Stimulated activated CD8-positive, alpha-beta memory T cell treated with anti-CD3 and anti-CD28 coated beads, Interleukin-15, amount 100 ng/mL, for 4 hours (primary cell): Measurements from ENCODE around the gene MTUS2.

Experiments
- DNase-seq, 2 donors: peaks; one replicate each; pipeline ENCODE4 v3.0.0-alpha.2; 2020; ENCODE audit warnings: low read depth in 2 of 2

The MTUS2 gene

DNA sequence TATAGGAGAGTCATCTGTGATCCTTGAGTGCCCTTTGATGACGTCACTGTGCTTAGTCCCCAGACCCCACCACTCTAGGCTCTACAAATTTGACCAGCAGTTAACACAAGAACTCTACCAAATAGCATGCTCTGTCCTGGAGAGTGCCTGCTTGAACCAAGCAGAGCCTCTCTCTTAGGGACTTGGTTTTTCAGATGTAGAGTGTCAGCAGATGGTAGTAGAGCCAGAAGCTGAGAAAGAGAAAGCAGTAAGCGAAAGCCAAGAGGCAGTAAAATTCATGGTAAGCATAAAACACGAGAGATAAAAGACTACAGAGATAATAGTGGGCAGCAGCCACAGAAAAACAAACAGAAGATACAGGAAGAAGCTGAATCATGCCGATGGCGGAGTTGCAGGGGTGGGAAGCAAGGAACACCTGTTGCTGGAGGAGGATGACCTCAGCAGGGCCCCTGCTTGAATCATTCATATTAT is 582.1 kb downstream of the MTUS2 start:
- DNase-seq = no peak

DNA sequence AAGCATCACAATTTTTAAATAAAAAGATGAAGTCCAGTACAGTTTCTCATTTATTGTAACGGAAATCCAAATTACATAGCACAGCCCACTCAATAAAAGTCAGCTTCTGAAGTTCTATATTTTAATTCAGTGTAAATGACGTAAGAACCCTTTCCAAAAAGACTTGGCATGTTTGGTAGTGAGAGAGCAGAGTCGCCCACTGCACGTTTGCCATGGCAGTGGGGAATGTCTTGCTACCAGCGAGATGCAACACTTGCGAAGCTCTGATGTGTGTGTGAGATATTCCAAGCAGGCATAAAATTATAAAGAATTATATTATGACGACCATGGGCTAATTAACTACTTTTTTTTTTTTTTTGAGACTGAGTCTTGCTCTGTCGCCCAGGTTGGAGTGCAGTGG is 585.3 kb downstream of the MTUS2 start:
- DNase-seq = no peak

DNA sequence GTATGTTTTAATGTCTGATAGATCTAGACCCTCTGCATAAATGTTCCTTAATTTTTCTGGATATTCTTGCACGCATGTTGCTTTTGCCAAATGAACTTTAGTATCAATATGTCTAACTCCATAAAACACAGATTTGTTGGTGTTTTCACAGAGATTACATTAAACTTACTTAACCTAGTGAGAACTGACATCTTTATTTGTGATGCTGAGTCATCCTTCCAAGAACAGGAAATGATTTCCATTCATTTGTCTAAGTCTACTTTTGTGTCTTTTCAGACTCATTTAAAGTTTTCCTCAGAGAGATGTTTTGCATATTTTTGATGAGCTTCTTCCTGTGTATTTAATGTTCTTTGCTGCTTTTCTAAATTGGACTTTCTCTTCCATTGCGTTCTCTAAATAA is 591.3 kb downstream of the MTUS2 start:
- DNase-seq = no peak

DNA sequence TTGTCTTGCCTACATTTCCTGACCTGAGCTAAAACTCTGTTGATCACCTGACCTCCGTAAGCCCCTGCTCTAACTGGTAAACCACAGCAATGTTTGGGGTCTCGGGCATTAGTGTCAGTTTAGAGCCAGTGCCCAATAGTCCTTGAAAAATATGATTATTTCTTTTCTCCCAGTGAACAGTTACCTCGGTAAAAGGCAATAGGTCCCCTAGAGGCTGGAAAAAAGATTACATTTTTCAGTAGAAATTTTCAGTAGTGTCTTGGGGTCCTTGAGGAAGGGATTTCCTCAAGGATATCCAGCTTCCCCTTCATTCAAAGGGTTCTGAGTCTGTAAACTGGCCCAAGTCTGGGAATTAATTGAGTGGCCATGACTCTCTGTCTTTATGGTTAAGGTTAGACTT is 597.9 kb downstream of the MTUS2 start:
- DNase-seq = no peak

DNA sequence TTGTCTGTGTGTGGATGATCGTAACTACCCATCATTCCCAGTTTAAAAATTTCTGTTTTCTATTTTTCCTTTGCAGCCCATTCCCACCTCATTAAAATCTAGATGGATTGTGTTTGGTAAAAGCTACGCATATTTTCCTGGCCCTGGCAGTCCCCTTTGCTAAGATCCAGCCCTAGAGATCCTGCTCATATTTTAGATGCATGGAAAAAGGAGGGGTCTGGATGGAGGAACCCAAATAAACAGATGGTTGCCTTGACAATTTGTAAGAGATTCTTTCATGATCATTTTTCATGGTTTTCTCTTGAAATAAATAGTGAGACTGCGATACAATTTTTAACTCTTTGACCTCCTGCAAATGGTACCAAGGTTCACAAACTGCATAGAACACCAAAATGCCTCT is 601.0 kb downstream of the MTUS2 start:
- no peak for DNase-seq

DNA sequence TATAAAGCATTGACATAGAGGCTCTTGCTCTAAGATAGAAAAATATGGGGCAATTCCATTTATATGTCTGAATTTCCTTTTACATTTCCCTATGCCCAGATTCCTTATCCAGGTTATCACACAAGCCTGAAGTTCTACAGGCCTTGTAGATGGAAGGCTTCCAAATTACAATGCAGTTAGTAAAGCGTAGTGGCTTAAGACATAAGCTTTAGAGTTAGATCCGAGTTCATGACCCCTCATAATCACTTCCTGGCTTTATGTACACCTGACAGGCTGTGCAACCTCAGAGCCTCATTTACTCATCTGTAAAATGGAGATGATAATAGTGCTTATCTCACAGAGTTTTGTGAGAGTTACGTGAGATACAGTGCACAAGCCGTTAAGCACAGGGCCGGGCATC is 601.9 kb downstream of the MTUS2 start:
- no peak for DNase-seq

DNA sequence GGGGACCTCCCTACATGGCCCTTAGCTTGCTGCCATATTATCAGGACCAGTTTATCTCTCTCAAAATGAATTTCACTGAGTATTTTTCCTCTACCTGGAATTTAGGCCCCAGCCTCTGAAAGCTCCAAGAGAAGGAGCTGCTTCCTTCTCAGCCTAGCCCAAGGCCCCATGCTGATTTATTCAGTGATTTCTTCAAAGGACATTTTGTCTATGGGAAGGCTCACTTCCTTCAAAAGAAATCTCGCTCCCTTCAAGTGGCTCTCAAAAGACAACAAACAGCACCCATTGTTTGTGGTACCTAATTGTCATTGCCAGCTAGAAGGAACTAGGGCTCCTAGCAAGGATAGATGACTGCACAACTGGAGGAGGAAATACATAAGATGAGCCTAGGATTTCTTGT is 602.9 kb downstream of the MTUS2 start:
- DNase-seq = no peak

DNA sequence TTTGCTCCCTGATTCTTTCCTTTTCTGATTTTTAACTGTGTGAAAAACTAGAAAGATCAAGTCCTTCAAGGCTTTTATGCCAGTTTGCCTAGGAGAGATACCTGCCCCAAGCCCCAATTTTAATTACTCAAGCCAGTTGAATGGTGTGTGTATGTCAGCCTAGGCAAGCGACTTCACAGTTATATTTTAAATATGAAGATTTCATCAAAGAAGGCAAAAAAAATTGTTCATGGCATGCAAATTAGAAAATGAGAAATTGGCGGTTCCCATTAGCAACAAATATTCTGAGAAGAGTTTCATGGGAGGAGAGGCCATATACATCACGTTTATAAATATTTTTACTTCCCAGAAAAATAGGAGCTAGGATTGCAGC is 607.8 kb downstream of the MTUS2 start:
- no peak for DNase-seq

DNA sequence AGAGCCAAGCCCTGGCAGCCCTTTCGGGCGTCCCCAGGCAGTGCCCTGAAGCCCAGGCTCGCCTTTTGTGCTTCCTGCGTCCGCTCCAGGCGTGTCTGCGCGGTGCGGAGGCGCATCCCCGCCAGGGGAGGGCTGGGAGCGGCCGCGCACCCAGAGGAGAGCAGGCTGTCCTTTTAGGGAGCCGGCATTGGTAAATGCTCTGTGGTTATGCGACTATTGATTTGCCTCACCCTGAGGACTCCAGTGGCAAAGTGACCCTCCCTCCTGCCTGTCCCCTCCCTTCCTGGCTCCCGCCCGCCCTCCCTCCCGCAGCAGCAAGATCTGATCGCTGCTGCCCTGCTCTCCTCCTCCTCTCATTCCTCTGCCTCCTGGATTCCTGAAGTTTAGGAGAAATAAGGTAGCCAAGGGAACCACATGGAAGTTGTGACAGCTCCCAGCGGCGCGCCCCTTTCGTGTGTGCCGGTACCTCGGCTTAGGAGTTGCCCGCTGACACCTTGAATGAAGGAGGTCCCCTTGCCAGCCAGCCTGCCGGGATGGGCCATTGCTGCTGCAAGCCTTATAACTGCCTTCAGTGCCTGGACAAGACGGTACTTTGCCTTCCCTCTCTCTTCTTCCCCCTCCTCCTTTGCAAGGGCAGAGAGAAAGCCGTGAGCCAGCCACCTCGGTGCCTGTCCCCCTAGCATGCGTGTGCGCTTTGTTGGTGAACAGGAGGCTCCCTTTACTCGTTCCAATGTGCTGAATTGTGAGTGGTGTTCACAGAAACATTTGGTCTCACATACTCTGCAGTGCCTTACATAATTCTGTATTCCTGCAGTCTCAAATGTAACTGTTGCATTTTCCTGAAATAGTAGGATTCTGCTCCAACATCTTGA is 608.4 kb downstream of the MTUS2 start:
- DNase-seq = no peak

DNA sequence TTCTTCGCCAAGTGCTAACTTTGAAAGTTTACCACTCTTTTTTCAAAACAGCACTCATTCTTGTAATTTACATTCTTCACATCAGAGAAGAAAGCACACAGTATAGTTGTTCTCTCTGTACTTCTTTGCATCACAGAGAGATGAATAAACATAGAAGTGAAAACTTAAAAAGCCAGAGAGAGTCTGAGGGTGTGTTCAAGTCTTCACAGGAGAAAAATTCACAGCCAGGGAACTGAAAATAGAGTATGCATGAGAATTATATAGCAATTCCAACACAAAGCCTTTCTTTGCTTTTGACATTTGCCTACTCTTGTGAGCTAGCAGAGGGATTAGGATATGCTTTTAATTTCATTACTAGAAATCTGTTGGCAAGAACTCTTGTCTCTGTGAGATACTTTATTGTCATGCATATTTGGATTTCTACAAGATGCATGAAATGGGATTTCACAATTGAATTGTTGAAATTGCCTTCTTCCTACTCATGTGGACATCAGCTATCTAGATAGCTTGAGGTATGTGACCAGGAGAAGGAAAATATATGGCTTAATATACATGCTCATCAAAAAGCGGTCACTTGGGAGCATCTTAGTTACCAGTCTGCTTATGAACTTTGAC is 609.3 kb downstream of the MTUS2 start:
- DNase-seq = no peak

DNA sequence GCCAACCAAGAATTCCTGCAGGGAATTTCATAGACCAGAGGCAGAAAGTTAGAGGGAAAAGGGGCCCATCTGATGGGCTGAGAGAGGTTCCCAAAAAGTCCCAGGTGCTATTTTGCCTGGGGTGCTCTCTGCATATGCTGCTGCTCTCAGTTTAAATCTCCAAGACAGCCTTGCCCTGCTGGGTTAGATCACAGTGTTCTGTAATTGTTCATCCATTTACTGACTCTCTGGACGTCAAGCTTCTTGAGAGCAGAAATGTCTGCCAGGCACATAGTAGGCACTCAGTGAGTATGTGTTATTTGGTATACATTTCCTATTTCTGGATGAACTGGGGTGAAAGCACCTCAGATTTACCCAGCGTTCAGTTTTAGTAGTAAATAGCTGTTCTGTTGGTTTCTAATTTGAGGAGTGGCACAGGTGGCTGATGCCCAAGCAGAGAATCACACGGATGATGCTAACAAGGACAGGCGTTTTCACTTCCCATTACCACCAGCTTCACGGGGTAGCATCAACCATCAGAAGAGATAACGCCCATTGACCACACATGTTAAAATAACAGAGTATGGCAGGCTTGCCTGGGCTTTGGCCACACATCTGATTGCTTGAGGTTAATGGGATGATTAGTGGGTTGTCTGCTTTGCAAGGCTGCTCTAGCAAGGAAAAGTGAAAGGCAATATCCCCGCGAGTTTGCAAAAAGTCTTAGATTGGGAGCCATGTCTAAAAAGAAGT is 614.2 kb downstream of the MTUS2 start:
- no peak for DNase-seq

DNA sequence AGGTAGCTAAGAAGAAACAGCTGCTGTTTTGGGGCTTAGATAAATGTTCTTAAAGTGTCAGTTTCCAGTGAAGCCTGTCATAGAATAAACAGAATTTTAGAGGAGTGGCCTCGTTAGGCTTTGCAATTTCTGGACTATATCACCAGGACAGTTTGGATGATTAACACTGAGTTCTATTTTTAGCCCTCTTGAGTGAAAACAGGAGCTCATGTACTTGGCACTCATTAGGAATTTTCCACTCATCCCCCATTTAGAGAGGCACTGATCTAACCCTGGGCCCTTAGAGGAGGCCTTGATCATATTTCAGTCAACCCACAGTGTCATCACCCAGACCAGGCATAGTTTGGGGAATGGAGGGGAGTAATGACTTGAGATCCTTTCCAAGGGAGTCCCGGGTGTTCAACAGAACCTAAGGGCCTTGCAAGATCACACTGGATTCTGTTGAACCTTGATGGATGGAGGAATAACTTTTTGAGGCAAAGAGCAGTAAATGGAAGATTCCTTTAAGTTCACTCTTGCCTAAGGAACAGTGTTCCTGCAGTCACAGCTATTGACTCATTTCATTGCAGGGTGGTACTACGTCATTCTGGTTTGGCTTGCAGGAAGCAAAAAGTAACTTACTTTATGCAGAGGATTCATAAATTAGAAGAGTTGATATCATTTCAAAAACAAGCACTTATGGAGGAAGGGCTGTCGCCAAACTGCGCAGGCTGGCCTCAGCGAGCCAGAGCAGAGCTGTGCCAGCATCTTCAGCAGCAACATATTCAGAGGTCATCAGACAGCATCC is 615.2 kb downstream of the MTUS2 start:
- no peak for DNase-seq

DNA sequence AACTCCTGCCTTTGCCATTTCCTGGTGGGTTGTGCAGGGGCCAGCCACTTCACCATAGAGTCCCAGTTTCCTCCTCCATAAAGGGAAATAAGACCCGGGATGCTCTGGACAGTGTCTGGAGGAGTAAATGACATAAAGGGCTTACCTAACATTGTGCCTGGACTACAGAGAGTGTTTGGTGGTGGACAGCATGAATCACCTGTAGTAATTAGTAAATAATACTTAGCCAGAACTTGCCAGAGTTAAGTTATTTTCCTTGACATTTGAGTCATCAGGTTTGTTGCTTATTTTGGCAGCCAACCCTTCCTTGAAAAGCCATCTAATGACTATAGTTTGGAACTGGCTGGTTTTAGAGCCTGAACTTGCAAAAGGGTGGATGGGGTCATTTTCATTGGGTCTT is 616.2 kb downstream of the MTUS2 start:
- no peak for DNase-seq

DNA sequence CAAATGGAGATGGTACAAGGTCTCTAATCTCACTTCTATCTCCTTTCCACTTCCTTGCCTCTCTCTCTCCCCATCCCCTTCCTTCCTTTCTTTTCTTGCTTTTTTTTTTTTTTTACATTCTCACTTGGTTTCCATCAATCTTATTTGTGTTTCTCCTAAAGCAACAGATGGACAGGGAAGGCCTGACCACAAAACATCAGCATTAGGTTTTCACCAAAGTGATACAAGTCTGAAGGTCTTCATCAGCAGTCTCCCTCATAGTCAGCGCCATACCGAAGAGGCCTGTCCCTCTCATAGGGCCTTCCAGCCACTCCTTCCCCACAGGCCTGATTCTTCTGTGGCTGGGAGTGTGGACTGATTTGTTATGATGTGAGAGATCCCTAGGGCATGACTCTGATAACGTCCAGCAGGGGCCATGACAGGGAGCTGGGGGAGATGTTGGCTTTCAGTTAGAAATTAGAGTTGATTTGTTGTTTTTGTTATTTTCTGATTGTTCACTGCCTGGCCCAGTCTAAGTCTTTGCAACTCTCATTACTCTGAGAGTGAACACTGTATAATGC is 616.7 kb downstream of the MTUS2 start:
- DNase-seq = no peak

DNA sequence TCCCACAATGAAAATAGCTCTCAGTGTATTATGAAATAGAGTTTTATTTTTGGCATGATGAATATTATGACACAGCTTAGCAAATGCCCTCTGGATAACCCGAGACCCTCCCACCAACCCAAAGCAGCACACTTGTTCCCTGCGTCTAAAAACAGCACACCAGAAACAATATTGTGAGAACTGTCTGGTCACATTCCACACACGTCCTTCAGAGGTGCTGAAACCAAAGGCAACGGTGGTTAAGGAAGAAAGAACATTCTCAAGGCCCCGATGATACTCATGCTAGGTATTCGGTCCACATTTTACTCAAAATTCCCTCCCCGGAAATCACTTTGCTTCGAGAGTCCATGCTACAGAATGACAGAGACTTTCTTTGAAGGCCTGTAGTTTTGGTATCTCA is 618.6 kb downstream of the MTUS2 start:
- DNase-seq = no peak

DNA sequence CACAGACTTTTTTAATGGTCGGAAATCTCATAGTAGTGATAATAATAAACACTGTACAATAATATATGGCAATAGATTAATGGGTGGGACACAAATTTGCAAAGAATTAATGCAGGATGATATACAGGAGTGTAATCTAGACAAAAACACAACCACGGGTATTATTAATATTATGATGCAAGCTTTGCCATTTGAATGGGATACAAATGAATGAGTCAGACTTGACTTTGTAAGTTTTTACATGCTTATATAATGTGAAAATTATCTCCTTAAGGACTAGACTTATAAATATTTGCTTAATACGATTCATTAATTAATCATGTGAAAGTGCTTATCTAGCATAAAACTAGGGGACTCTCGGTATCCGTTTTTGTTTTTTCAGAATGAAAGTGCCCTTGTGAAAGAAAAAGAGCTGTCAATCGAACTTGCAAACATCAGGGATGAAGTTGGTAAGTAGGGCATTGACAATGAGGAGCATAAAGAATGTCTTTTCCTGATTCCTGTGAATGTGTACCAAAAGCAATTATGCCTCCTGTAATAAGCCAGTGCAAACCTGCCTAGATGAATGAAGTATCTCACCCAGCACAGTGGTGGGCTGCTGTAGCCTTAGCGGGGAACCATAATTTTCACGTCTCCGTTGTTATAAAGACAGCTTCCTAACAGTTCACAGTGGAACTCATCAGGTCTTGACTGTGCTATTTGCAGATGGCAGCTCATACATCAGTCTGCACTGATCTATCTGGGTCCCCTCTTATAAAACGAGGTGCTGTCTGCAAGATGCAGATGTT is 619.7 kb downstream of the MTUS2 start:
- DNase-seq = no peak

DNA sequence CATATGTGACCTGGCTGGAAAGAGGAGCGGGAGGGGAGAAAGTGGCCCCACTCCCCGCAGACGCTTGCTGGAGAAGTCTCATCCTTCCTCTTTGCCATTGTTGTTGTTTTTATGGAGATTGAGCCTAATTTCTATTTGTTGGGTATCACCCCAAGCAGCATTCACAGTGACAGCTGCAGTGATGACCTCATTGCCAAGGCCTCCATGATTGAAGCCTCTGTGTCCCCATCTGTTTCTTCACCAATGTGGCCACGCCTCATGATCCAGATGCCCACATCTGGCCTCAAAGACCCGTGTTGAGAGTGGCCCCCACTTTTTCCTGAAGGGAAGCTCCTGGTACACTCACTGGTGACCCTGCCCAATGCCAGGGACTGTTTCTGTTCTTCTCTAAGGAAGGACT is 621.2 kb downstream of the MTUS2 start:
- no peak for DNase-seq

DNA sequence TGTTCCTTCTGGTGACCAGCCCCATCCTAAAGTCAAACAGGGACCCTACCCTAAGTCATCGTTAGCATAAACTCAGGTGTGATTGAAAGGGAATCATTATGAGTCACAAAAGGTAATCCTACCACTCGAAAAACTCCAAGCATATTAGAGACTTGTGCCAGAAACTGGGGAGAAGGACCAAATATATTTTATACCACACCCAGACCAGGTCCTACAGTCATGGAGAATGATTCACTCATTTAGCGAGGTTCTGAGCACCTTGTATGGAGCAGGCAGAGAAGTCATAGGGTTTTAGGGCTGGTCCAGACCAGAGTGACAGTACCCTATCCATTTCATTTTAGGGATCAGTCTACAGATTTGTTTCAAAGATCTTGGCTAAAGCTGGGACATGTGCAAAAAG is 625.9 kb downstream of the MTUS2 start:
- no peak for DNase-seq

DNA sequence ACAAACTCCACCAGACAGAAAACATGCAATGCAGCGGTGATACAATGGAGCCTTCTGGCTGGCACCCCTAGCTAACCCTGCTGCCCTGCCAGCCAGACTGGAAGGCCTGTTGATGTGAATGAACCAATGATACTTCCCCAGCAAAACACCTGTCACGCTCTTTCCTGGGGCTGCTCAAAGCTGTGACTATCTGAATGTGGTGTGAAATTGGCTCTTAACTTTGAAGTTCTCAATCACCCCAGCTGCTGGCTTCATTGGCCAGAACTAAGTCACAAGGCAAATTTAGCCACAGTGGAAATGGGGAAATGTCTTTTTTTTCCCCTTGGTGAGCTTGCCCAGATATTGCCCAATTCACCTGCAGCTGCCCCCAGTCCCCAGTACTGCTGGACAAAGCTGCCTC is 628.0 kb downstream of the MTUS2 start:
- DNase-seq = no peak

DNA sequence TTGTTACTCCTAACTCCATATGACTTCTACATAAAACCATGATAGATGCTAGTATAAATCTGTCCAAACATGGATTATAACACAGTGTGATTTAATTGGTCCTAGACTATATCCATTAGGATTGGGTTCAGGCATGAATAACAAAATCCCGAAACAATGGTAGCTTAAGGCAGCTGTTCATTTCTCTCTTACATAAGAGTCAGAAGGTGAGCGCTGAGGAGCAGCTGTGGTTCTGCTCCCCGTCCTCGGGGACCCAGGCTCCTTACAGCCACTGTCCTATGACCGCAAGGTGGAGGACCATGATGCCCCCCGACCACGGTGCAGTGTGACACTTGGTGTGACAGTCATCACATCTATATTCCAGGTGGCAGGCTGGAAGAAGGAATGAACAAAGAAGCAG is 629.6 kb downstream of the MTUS2 start:
- DNase-seq = no peak

DNA sequence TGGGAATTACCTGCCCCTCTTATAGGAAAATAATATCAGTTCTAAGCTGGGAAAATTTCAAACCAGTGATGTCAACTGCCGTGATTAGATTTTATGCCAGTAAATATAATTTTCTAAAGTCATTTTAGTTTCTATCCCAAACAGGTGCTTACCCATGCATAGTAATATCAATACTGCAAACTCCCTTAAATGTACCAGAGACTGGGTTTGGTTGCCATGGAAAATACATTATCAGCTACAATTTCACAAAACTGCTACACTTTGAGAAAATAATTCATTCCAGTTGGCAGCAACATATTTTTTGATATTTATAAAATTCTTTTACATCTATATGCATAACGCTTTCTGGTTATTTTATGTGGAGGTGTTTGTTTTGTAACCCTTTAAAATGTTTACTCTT is 631.8 kb downstream of the MTUS2 start:
- no peak for DNase-seq
